ENCODE results near the gene CILP2. TPM values are rescaled to one million over a fixed set of nuclear protein-coding genes. Genes with fewer than 3 reads are reported as not detected.

The CILP2 gene
- total RNA-seq, 2 donors from 2014 or later, result 3.6 to 9.9 TPM

DNA sequence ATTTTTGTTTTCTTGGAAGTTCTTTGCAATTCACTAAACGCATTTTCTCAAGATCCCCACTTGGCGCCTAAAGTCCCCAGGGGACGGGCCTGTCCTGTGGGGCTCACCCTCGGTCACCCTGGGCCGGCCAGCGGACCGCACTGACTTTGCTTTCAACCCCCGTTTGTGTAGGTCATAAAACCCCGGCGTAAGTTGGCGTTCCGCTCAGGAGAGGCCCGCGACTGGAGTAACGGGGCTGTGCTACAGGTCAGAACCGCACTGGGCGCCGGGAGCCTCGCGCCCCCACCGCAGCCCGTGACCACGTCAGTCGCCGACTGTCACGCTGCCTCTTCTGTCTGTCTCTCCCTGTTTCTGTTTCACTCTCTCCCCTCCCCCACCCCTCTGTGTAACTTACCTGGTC is 36.3 kb upstream of the CILP2 start:
- DNase-seq, result no peak
- no peak overlapping the region for H3K9ac ChIP-seq (ENCODE audit: extremely low read depth, low read length, poor library complexity, severe bottlenecking)
- no peak overlapping the region for H3K27ac ChIP-seq (ENCODE audit: low read depth, low read length)
- no peaks in the 10 kb centered on the region for H3K4me1 ChIP-seq (ENCODE audit: control insufficient read depth, insufficient read depth, low read length)
- H3K4me1 Mint-ChIP-seq, result no peaks in the 10 kb centered on the region
- no peaks in the 10 kb centered on the region for H3K27me3 ChIP-seq (ENCODE audit: control insufficient read depth, insufficient read depth, low read length, poor library complexity, severe bottlenecking)
- peaks cover 77% of the 10 kb centered on the region for H3K36me3 ChIP-seq (ENCODE audit: control insufficient read depth, insufficient read depth, low read length)
- no peaks in the 10 kb centered on the region for H3K9me3 ChIP-seq (ENCODE audit: control insufficient read depth, low read length)
- H3K27ac Mint-ChIP-seq, result no peak overlapping the region
- H3K4me3 Mint-ChIP-seq, result no peak overlapping the region
- no peaks in the 10 kb centered on the region for H3K27me3 Mint-ChIP-seq (ENCODE audit: insufficient read depth)
- peaks cover 73% of the 10 kb centered on the region for H3K36me3 Mint-ChIP-seq (ENCODE audit: low read depth)
- no peak for TF ChIP-seq CTCF (conservative IDR thresholded peaks at IDR 0.05)
- no peak overlapping the region for H3K4me3 ChIP-seq (ENCODE audit: low read length)
- whole genome bisulfite sequencing, 2 experiments (ENCODE audit: insufficient coverage in 1 of 2, insufficient read length in 1 of 2), result 97% methylated on average over 26 of the region's 26 CpGs
- H3K9me3 Mint-ChIP-seq, result no peaks in the 10 kb centered on the region

DNA sequence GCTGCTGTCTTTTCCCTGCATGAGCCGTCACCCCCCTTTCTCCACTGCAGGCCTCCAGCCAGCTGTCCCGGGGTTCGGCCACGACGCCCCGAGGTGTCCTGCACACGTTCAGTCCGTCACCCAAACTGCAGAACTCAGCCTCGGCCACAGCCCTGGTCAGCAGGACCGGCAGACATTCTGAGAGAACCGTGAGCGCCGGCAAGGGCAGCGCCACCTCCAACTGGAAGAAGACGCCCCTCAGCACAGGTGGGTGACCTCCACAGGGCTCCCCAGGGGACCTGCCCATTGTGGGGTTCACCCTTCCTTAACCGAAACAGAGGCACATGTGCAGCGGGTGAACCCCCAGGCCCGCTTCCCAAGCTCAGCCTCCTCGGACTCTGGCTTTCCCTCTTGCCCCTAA is 35.8 kb upstream of the CILP2 start:
- DNase-seq, result no peak
- no peaks in the 10 kb centered on the region for H3K4me1 Mint-ChIP-seq
- Histone ChIP-seq H3K9ac (ENCODE audit: extremely low read depth, low read length, poor library complexity, severe bottlenecking) (no peak overlapping the region), H3K27ac (ENCODE audit: low read depth, low read length) (no peak overlapping the region), H3K36me3 (ENCODE audit: control insufficient read depth, insufficient read depth, low read length) (peaks cover 74% of the 10 kb centered on the region), H3K27me3 (ENCODE audit: control insufficient read depth, insufficient read depth, low read length, poor library complexity, severe bottlenecking) (no peaks in the 10 kb centered on the region), H3K9me3 (ENCODE audit: control insufficient read depth, low read length) (no peaks in the 10 kb centered on the region), H3K4me3 (ENCODE audit: low read length) (no peak overlapping the region), H3K4me1 (ENCODE audit: control insufficient read depth, insufficient read depth, low read length) (no peaks in the 10 kb centered on the region)
- H3K9me3 Mint-ChIP-seq, result no peaks in the 10 kb centered on the region
- no peaks in the 10 kb centered on the region for H3K27me3 Mint-ChIP-seq (ENCODE audit: insufficient read depth)
- 95 to 100% methylated on average over 4 to 19 of the region's 19 CpGs for WGBS, 2 experiments (ENCODE audit: insufficient coverage in 1 of 2, insufficient read length in 1 of 2)
- H3K4me3 Mint-ChIP-seq, result no peak overlapping the region
- TF ChIP-seq CTCF (conservative IDR thresholded peaks at IDR 0.05), result no peak
- H3K36me3 Mint-ChIP-seq (ENCODE audit: low read depth), result peaks cover 73% of the 10 kb centered on the region
- H3K27ac Mint-ChIP-seq, result no peak overlapping the region

DNA sequence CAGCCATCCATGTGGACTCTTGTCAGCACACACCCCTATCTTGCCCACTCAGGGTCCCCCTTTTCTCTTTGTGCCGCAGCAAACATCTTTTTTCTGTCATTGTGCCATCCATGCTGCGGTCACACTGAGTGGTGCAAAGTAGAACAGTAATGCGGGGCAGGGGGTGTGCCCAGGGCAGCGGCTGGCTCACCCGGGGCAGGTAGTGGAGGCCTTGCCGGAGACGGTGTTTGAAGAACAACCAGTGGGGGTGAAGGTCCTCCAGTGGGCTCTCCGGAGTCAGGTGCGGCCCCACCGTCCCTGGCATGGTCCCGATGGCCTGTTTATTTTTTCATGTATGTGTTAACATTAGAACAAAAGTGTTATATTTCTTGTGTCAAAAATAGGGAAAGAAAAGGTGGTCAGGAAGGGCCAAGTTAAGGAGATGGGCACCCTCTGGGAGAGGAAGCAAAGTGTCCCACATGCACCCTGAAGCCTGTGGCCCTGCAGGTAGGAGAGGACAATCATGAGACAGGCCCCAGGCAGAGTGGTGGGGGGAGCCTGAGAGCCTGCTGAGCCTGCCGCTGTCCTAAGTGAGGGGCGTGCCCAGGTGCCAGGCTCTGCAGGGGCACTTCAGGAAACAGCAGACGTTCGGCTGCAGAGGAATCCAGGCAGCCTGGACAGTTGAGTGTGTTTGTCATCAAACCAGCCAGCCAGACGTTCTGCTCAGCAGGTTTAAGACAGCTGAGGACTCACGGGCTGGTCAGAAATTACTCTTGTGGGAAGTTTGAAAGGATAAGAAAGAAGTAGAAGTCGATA is 35.1 kb upstream of the CILP2 start:
- Mint-ChIP-seq H3K27me3 (ENCODE audit: insufficient read depth) (no peaks in the 10 kb centered on the region), H3K4me3 (no peak overlapping the region), H3K9me3 (no peaks in the 10 kb centered on the region), H3K36me3 (ENCODE audit: low read depth) (peaks cover 72% of the 10 kb centered on the region), H3K4me1 (peaks cover 2% of the 10 kb centered on the region), H3K27ac (no peak overlapping the region)
- no peak for DNase-seq
- 93 to 97% methylated on average over 13 to 18 of the region's 18 CpGs for WGBS, 2 experiments (ENCODE audit: insufficient coverage in 1 of 2, insufficient read length in 1 of 2)
- peaks cover 67% of the 10 kb centered on the region for H3K36me3 ChIP-seq (ENCODE audit: control insufficient read depth, insufficient read depth, low read length)
- H3K4me1 ChIP-seq (ENCODE audit: control insufficient read depth, insufficient read depth, low read length), result no peaks in the 10 kb centered on the region
- no peak overlapping the region for H3K27ac ChIP-seq (ENCODE audit: low read depth, low read length)
- no peak overlapping the region for H3K4me3 ChIP-seq (ENCODE audit: low read length)
- H3K9ac ChIP-seq (ENCODE audit: extremely low read depth, low read length, poor library complexity, severe bottlenecking), result no peak overlapping the region
- no peak for TF ChIP-seq CTCF (conservative IDR thresholded peaks at IDR 0.05)
- no peaks in the 10 kb centered on the region for H3K27me3 ChIP-seq (ENCODE audit: control insufficient read depth, insufficient read depth, low read length, poor library complexity, severe bottlenecking)
- H3K9me3 ChIP-seq (ENCODE audit: control insufficient read depth, low read length), result no peaks in the 10 kb centered on the region

All from endodermal cell (in vitro differentiated cells).